ENCODE data around the gene MAPRE3.
"Not testable (repeated sequence)": the region's sequence is repeated elsewhere in the genome, so short reads cannot be mapped to it uniquely, and the experiment has no call there.

The MAPRE3 gene

DNA sequence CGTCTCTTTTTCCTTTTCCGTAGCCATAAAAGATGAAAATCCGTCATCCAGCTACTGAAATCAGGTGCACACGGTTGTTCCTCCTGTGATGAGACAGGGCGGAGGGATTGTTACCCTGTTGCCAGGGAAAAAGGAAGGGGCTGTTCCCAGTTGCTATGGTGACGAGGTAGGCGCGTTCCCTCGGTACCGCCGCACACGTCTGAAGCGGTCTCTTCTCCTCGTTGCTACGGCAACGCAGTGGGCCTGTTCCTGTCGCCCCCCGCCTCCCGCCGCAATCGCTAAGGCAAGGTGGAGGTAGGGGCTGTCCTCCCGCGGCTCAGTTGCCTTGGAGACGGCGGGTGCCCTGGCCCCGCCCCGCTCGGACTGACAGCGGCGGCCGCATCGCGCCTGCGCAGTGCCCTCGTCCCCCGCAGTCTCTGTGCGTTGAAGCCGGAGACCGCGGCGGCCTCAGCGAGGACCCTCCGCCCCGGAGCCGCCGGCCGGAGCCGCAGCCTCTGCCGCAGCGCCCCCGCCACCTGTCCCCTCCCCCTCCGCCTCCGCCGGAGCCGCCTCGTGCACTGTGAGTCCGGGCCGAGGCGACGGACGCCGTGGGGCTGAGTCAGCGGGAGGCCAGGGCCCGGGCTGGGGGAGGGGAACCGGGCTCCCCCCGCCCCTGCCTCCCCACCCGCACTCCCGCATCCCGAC, at the start of gene MAPRE3:
Gene MAPRE3 (plus strand): TSS at position 394 of the 684 bp plus-strand sequence. CDS start 51,582 bp downstream, outside the sequence.
- DNase-seq (ENCODE audit: low spot score): peak; percentile 69

- no peak for DNase-seq (ENCODE audit: low spot score)
Measured at GRCh38 chr2:26921323-26921722, 49.1 kb upstream of the MAPRE3 start.

DNA sequence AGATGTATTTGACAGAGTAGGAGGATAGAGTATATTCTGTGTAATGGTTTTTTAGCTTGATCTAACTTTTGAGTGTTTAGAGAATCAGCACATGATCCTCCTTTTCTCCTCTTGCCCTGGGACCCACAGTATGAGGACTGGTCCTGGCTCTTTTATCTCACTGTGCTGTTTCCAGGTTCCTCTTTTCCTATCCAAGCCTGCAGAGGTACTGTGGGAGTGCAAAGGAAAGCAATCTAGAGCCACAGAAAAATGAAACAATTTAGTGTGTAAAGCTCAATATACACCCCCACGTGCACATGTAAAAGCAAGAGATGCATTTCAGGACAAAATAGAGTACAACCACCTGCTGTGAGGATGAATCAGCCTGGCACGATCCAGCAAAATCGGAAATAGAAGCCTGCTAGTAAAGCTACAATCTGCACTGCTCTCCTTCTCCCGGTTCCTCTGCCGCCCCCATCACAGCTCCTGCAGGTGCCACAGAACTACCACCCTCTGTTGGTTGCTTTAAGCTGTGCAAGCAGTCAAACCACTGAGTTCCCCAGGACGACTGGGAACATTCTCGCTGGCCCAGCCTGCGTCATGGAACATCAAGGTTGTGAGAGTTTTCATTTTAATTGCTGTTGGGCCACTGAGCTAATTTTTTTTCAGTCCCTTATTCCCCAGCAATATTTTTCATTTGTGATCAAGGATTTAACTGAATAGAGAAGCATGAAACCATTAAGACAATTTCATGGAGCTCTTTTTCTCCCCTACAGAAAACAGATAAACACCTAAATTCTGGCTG, 47.8 kb upstream of the MAPRE3 start:
- peak; percentile 26 for DNase-seq (ENCODE audit: low spot score)

- not testable (repeated sequence) for DNase-seq (ENCODE audit: low spot score)
Measured at GRCh38 chr2:26923189-26923466, 47.3 kb upstream of the MAPRE3 start.

GRCh38 chr2:26924731-26925099, 45.7 kb upstream of the MAPRE3 start:
- DNase-seq (ENCODE audit: low spot score): no peak

DNA sequence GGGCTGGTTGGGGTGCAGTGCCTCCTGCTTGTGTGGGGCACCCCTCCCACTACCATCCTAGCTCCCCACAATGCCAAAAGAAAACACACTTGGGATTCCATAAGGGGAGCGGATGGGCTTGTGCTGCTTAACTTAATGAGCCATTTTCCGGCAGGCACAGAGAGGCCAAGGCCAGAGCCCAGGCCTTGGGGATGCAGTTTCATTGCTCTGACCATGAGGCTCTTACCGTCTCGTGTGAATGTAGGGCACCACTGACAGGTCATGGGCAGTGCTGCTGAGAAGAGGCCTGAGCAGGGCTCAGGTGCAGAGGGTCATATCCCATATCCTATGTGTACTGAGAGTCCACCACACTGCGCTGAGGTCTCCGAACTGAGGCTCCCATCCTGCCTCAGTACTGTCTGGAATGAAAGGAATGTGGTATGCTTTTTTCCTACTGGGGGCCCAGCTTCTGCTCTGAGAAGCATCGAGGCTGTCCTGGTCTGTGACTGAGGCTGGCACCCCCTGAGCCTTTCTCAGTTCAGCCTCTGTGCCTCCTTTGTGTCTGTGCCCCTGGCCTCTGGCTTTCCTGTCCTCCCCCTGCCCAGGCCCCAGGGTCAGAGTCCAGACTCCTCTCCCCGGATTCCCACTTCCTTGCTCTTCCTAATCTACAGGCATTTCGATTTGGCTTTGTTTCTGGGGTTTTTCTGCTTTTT, 45.2 kb upstream of the MAPRE3 start:
- no peak for DNase-seq (ENCODE audit: low spot score)

GRCh38 chr2:26927221-26927620, 43.2 kb upstream of the MAPRE3 start:
- no peak for DNase-seq (ENCODE audit: low spot score)

DNA sequence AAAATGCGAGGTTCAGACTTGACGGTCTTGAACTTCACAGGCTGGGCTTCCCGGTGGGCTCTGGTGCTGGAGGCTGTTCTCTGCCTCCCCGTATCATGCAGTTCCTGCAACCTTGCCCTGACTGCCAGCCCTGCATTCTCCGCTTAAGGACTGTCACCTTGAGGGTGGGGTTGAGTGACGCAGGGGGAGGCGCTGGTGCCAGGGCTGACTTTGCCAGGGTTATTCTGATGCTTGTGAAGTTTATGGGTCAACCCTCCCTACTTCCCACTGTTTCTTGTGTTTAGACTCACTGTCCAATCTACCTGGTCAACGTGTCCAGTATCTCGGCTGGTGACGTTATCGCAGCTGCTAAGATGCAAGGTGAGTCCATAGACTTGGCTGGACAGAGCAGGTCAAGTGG, 37.5 kb upstream of the MAPRE3 start:
- no peak for DNase-seq (ENCODE audit: low spot score)

GRCh38 chr2:26933431-26934334, 36.8 kb upstream of the MAPRE3 start:
- no peak for DNase-seq (ENCODE audit: low spot score)

DNA sequence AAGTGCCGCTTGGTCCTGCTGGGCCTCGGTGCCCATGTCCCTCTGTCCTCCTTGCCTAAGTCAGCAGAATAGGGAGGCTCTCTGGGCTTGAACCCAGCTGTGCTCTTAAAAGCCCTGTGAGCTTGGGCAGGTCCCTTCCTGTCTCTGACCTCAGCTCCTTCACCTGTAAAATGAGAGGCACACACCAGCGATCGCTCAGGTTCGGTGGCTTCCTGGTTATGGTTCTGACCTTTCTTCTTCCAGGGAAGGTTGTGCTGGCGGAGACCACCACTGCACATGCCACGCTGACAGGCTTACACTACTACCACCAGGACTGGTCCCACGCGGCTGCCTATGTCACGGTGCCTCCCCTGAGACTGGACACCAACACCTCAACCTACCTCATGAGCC, 36.1 kb upstream of the MAPRE3 start:
- DNase-seq (ENCODE audit: low spot score): no peak

- no peak for DNase-seq (ENCODE audit: low spot score)
Measured at GRCh38 chr2:26934985-26935384, 35.5 kb upstream of the MAPRE3 start.

DNA sequence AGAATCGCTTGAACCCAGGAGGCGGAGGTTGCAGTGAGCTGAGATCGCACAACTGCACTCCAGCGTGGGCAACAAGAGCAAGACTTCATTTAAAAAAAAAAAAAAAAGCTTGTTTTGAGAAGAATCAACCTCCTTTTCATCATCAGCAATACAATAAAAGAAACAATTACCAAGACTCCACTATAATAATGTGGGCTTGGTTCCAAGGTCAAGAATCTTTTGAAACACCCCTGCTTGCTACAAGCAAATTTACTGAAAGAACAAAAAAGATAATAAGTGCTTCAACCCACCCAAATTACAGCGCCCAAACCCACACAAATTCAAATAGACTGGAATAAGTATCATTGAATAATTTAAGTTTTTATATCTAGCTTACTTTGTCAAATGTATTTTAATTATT, 33.6 kb upstream of the MAPRE3 start:
- no peak for DNase-seq (ENCODE audit: low spot score)

- DNase-seq (ENCODE audit: low spot score): no peak
Measured at GRCh38 chr2:26938399-26939118, 31.9 kb upstream of the MAPRE3 start.

DNA sequence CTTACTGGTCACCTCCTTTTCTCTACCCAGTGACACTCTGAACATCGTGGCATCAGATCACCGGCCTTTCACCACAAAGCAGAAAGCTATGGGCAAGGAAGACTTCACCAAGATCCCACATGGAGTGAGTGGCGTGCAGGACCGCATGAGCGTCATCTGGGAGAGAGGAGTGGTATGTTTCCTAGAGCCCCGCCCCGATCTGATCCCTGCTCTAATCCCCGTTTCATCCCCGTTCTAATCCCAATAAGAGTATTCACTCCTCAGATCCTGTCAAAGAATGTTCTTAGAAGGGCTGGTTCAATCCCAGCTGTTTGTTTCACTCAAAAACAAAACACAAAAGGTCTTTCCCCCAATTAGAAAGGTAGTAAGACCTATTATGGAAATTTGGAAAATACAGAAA, 30.4 kb upstream of the MAPRE3 start:
- DNase-seq (ENCODE audit: low spot score): no peak

DNA sequence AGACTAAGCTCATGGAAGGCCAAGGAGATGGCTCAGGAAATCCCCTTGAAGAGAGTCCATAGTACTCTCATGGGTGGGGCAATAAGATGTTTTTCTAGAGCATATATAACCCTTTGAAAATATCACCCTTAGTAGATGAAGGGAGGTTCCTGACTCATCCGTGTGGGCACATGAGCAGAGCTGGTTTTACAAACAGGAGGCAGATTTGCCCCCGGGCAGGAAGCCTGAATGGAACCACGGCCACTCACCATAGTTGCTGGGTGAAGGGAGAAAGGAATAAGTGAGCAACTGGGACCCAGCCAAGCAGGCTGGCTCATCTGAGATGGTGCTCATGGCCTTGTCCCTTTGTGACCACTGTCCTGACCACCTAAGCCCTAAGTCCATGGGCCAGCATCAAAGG, 29.0 kb upstream of the MAPRE3 start:
- DNase-seq (ENCODE audit: low spot score): no peak

DNA sequence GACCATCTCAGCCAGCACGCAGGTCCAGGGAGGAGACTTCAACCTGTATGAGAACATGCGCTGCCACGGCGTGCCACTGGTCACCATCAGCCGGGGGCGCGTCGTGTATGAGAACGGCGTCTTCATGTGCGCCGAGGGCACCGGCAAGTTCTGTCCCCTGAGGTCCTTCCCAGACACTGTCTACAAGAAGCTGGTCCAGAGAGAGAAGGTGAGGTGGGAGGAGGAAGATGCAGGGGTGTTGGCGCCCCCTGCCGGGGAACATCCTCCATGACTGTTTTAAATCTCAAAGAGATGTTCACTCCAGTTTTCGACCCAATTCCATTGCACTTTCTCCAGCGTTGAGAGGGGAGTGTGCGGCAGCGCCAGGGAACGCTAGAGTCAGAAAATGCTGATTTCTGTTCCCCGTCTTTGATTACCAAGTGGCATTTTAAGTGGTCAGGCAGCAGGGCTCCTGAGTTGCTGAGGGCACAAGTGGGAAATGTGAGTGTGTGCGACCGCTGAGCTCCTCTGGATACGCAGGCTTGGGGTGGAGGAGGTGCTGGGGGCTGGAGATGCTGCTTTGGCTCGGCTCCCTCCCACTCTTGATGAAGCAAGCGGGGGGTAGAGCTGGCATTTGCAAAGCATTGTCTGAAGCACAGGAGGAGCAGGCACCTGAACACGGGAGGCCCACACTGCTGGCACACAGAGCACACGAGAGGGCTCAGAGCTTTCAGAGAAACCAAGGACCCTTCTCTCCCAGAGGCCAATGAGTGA, 27.7 kb upstream of the MAPRE3 start:
- DNase-seq (ENCODE audit: low spot score): peak; percentile 66

GRCh38 chr2:26945991-26946750, 24.3 kb upstream of the MAPRE3 start:
- no peak for DNase-seq (ENCODE audit: low spot score)

GRCh38 chr2:26946841-26947784, 23.3 kb upstream of the MAPRE3 start:
- DNase-seq (ENCODE audit: low spot score): no peak

- no peak for DNase-seq (ENCODE audit: low spot score)
Measured at GRCh38 chr2:26948800-26949199, 21.6 kb upstream of the MAPRE3 start.

All from activated CD4-positive, alpha-beta T cell treated with anti-CD3 and anti-CD28 coated beads, Interleukin-2, Interleukin-4, amounts not matched to agents 100 ng/mL and 50 ng/mL, durations not matched to agents 16 hours and 8 hours (primary cell).